Esophagus squamous epithelium (tissue), 5 donors: ENCODE data around the gene CLEC14A. TPM values are rescaled to one million over a fixed set of nuclear protein-coding genes. Genes with fewer than 3 reads are reported as not detected.
A peak's percentile ranks its signal among the peaks of the same experiment; 100 is the strongest.

Experiments
- DNase-seq: peaks from one replicate; lab custom pipeline; 2025; lab: John Stamatoyannopoulos, UW
- H3K27ac ChIP-seq, 4 donors: fragments of 200-600 bp; sonication (generic); one replicate each; pipeline ENCODE4 v1.5.1; 2016 to 2019; ENCODE audit warnings: mild to moderate bottlenecking in 1 of 4
- H3K27me3 ChIP-seq, 4 donors: fragments of 200-600 bp; sonication (generic); 1 replicate in 3 of 4; 2 replicates in 1 of 4; pipeline versions ENCODE4 v1.5.1 to v1.6.0; 2017 to 2021; ENCODE audit warnings: antibody characterized with exemption in 1 of 4
- H3K36me3 ChIP-seq, 3 donors: fragments of 200-600 bp; sonication (generic); one replicate each; pipeline ENCODE4 v1.5.1; 2016 to 2019
- H3K4me1 ChIP-seq, 3 donors: fragments of 200-600 bp; sonication (generic); one replicate each; pipeline ENCODE4 v1.5.1; 2017 to 2019
- H3K4me3 ChIP-seq, 4 donors: fragments of 200-600 bp; sonication (generic); 1 replicate in 3 of 4; 2 replicates in 1 of 4; pipeline ENCODE4 v1.5.1; 2016 to 2019; ENCODE audit warnings: mild to moderate bottlenecking in 2 of 4, moderate library complexity in 1 of 4
- H3K9me3 ChIP-seq, 3 donors: fragments of 200-600 bp; sonication (generic); one replicate each; pipeline ENCODE4 v1.5.1; 2016 to 2019
- POLR2A ChIP-seq, 4 donors: fragments of 450-650 bp; IDR thresholded peaks; one replicate each; pipeline ENCODE4 v1.6.1; 2017; ENCODE audit warnings: antibody characterized with exemption in 4 of 4, mild to moderate bottlenecking in 4 of 4, moderate library complexity in 3 of 4
- WGBS, 2 donors: methylation state at CpG; one replicate each; pipeline ENCODE4 v1.1.5; 2018; 5-methylcytosine and 5-hydroxymethylcytosine counted together
- intact Hi-C: fragments of 100-400 bp; cut with DNase I; formaldehyde crosslinking; loops from one replicate; pipeline ENCODE4 v1.15.0; 2022
- total RNA-seq, 4 donors: library from RNA; depleted of rRNA; stranded (reverse); fragments of >200 nt; gene quantifications; one replicate each; pipeline ENCODE4 v1.1.0, GENCODE V29; 2016
- TF ChIP-seq, protein P1 (sequence below), 6 experiments: fragments of 450-650 bp in 4 of 6; fragments of 200-600 bp in 2 of 6; sonication (generic) in 2 of 6; IDR thresholded peaks; one replicate each; pipeline ENCODE4 v1.5.1; 2016 to 2019; ENCODE audit warnings: antibody characterized with exemption in 6 of 6, mild to moderate bottlenecking in 4 of 6, moderate library complexity in 4 of 6
- donor health status: DM: yes; HTN: yes; CAD: no.

CLEC14A gene
- total RNA-seq, 4 donors from 2014 or later: 5.4 to 18.5 (median 9.3) TPM

DNA sequence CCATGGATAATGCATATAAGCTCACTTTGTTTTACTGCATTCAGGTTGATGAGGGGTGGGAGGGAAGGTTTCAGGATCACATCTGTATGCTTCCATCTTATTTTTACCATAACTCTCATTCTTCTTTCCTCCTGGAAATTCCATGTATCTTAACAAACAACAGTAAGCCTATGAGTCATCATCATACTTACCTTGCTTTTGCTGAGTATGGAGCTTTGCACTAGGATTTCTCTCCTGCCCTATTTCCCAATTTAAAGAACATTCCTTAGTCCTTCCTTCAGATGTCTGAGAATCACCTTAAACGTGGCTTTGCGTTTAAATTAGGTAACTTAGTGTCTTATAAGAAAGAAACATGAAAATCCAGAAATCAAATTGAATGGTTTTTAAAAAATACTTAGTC lies 1.6 kb upstream of the CLEC14A start:
- intact Hi-C loops: no loop called here
- H3K36me3 ChIP-seq: no peaks in the 10 kb centered on the region
- DNase-seq: no peak
- H3K4me3 ChIP-seq: no peak overlapping the region
- peaks cover 0 to 39% (median 0%) of the 10 kb centered on the region in 4 donors for H3K27me3 ChIP-seq
- peak overlapping the region in 3 of 4 donors; percentile 41 to 84 (median 63) for H3K27ac ChIP-seq
- 51 to 71% methylated on average over 2 of the region's 2 CpGs for WGBS, 2 donors
- peaks cover 0 to 2% (median 0%) of the 10 kb centered on the region in 3 donors for H3K9me3 ChIP-seq
- no peak for TF ChIP-seq POLR2A (IDR thresholded peaks at IDR 0.05)
- TF ChIP-seq, protein P1, sequence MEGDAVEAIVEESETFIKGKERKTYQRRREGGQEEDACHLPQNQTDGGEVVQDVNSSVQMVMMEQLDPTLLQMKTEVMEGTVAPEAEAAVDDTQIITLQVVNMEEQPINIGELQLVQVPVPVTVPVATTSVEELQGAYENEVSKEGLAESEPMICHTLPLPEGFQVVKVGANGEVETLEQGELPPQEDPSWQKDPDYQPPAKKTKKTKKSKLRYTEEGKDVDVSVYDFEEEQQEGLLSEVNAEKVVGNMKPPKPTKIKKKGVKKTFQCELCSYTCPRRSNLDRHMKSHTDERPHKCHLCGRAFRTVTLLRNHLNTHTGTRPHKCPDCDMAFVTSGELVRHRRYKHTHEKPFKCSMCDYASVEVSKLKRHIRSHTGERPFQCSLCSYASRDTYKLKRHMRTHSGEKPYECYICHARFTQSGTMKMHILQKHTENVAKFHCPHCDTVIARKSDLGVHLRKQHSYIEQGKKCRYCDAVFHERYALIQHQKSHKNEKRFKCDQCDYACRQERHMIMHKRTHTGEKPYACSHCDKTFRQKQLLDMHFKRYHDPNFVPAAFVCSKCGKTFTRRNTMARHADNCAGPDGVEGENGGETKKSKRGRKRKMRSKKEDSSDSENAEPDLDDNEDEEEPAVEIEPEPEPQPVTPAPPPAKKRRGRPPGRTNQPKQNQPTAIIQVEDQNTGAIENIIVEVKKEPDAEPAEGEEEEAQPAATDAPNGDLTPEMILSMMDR (IDR thresholded peaks at IDR 0.05): no peak
- H3K4me1 ChIP-seq: peaks cover 0 to 17% (median 0%) of the 10 kb centered on the region in 3 donors

DNA sequence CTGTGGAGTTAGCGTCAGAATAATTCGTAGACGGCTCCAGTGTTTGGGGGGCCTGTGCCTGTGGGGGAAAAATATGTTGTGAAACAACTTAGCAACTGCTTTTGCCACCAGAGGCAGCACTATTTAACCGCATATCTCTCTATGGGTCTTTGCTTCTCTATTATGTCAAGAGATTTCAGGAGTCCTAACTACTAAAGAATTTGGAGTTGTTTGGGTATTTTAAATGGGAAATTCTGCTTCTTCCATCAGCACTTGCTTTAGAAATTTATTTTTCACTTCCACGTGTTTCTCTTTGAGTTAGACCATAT lies 594 bp upstream of the CLEC14A start:
- TF ChIP-seq, protein P1 (IDR thresholded peaks at IDR 0.05): peak in 2 of 6 experiments; percentile 13 to 19
- TF ChIP-seq POLR2A (IDR thresholded peaks at IDR 0.05): no peak
- intact Hi-C loops: no loop called here
- WGBS, 2 donors: 42 to 48% methylated on average over 5 of the region's 5 CpGs
- Histone ChIP-seq H3K27ac (peak overlapping the region in 3 of 4 donors; percentile 63 to 91 (median 84)), H3K4me1 (peaks cover 0 to 17% (median 0%) of the 10 kb centered on the region in 3 donors), H3K36me3 (no peaks in the 10 kb centered on the region), H3K9me3 (peaks cover 0 to 1% (median 0%) of the 10 kb centered on the region in 3 donors), H3K4me3 (peak overlapping the region in 1 of 4 donors; percentile 67), H3K27me3 (peaks cover 0 to 39% (median 0%) of the 10 kb centered on the region in 4 donors)
- DNase-seq: no peak

DNA sequence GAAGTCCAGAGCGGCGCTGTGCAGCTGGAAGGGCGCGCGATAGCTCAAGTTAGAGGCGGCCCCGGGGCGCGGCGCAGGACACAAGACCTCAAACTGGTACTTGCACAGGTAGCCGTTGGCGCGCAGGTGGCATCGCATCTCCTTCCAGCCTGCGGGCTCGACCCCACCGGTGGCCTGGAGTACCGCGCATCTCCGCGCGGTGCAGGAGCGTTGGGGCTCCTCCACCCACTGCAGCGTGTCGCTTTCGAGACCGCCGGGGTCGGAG lies 553 bp downstream of the CLEC14A start:
- peaks cover 0 to 17% (median 0%) of the 10 kb centered on the region in 3 donors for H3K4me1 ChIP-seq
- H3K27ac ChIP-seq: peak overlapping the region; percentile 68 to 91 (median 78)
- intact Hi-C loops: no loop called here
- peaks cover 0 to 39% (median 0%) of the 10 kb centered on the region in 4 donors for H3K27me3 ChIP-seq
- 0 to 7% methylated on average over 1 to 11 of the region's 29 CpGs for WGBS, 2 donors
- TF ChIP-seq, protein P1 (IDR thresholded peaks at IDR 0.05): no peak
- TF ChIP-seq POLR2A (IDR thresholded peaks at IDR 0.05): no peak
- H3K4me3 ChIP-seq: peak overlapping the region; percentile 34 to 67 (median 45)
- H3K9me3 ChIP-seq: no peaks in the 10 kb centered on the region
- DNase-seq: no peak
- no peaks in the 10 kb centered on the region for H3K36me3 ChIP-seq

DNA sequence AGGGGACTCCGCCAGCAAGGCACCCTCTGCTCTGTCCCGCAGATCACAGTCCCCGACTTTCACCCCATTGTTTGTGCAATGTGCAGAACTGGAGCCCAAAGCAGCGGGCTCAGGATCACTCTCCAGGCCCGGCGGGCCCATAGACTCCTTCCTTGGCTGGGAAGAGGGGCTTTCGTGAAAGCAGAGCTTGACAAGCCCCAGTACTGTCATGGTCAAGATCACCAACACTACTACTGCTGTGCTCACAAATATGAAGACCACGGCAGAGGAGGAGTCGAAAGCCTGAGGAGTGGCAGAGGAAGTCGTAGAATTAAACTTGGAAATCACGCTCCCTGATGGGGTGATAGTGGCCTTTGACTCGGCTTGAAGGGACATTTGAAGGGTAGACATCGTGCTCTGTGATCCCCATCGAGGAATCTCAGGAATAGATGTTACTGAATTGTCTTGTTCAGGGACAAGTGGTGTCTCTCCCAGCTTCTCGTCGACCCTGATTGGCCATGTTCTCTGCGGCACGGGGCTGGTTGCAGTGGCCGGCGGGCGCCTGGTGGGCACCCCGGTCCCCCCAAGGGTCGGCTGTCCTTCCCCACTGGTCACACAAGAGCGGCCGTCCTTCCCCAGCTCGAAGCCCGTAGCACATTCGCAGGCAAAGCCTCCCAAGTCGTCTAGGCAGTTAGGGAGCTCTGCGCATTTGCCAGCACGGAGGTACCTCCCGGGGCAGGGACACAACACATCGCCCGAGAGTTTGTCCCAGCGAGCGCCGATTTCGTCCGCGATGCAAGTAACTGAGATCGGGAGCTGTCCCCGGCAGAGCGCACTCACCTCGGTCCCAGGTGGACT lies 1.1 kb downstream of the CLEC14A start:
- Histone ChIP-seq H3K9me3 (no peaks in the 10 kb centered on the region), H3K27me3 (peaks cover 0 to 39% (median 0%) of the 10 kb centered on the region in 4 donors), H3K4me1 (peaks cover 0 to 17% (median 0%) of the 10 kb centered on the region in 3 donors), H3K4me3 (peak overlapping the region; percentile 34 to 67 (median 45)), H3K36me3 (no peaks in the 10 kb centered on the region), H3K27ac (peak overlapping the region; percentile 68 to 91 (median 78))
- no peak for TF ChIP-seq POLR2A (IDR thresholded peaks at IDR 0.05)
- TF ChIP-seq, protein P1 (IDR thresholded peaks at IDR 0.05): no peak
- 46 to 51% methylated on average over 9 to 13 of the region's 44 CpGs for WGBS, 2 donors
- no peak for DNase-seq
- intact Hi-C loops: no loop called here

DNA sequence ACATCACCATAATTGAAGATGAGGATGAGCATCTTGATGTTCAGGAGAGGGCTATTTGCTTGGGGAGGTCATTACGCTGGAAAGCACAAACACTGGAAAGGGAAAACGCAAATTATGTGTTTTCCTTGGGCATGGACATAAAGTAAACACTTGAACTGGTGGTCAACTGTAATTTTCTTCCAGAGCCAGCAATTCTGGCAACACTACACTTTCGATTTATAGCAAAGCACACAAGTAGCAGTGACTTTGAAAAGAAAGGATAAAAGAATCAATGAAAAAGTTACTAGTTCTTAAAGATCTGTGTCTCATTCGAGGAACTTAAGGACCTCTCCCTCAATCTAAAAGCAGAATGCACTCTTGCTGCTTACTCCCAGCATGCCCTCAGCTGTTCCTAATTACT lies 2.2 kb downstream of the CLEC14A start:
- DNase-seq: no peak
- TF ChIP-seq, protein P1 (IDR thresholded peaks at IDR 0.05): no peak
- TF ChIP-seq POLR2A (IDR thresholded peaks at IDR 0.05): no peak
- WGBS, 2 donors: 65 to 74% methylated on average over 4 of the region's 4 CpGs
- Histone ChIP-seq H3K27me3 (peaks cover 0 to 39% (median 0%) of the 10 kb centered on the region in 4 donors), H3K36me3 (no peaks in the 10 kb centered on the region), H3K4me1 (peaks cover 0 to 17% (median 0%) of the 10 kb centered on the region in 3 donors), H3K27ac (peak overlapping the region in 2 of 4 donors; percentile 71 to 84), H3K9me3 (no peaks in the 10 kb centered on the region), H3K4me3 (peak overlapping the region in 3 of 4 donors; percentile 40 to 67 (median 50))
- intact Hi-C loops: no loop called here
